Measurements from ENCODE around the gene MXD1. TPM values are rescaled to one million over a fixed set of nuclear protein-coding genes. Genes with fewer than 3 reads are reported as not detected.

MXD1 gene
- total RNA-seq, 2 donors from 2014 or later: 3.6 to 4.6 TPM

- 93 to 96% methylated on average over 3 of the region's 3 CpGs for WGBS, 2 donors
- Histone ChIP-seq H3K4me3 (no peak overlapping the region), H3K4me1 (no peaks in the 10 kb centered on the region), H3K9me3 (no peaks in the 10 kb centered on the region), H3K27me3 (no peaks in the 10 kb centered on the region), H3K27ac (no peak overlapping the region), H3K36me3 (replicated peaks in 1 of 2; ENCODE audit: insufficient read depth in 1 of 2, low read depth in 2 of 2) (no peaks in the 10 kb centered on the region)
- TF ChIP-seq POLR2A (IDR thresholded peaks at IDR 0.05): no peak
- TF ChIP-seq CTCF (IDR thresholded peaks at IDR 0.05): no peak
- DNase-seq: no peak
- intact Hi-C loops (cut with DNase I): no loop called here
- no peak for ATAC-seq
These were observed 70.3 kb downstream of the MXD1 start for GRCh38 chr2:69985216-69985615.

- no peaks in the 10 kb centered on the region for H3K9me3 ChIP-seq
- no peaks in the 10 kb centered on the region for H3K4me1 ChIP-seq
- TF ChIP-seq CTCF (IDR thresholded peaks at IDR 0.05) (peak in 1 of 7 experiments; percentile 17), POLR2A (IDR thresholded peaks at IDR 0.05) (no peak)
- no peak overlapping the region for H3K4me3 ChIP-seq
- peak; percentile 27 for ATAC-seq
- intact Hi-C loops (cut with DNase I): no loop called here
- 79 to 89% methylated on average over 8 to 10 of the region's 10 CpGs for WGBS, 2 donors
- DNase-seq: peak in 1 of 4 donors; percentile 75
- H3K36me3 ChIP-seq (replicated peaks in 1 of 2; ENCODE audit: insufficient read depth in 1 of 2, low read depth in 2 of 2): no peaks in the 10 kb centered on the region
- peak overlapping the region in 1 of 4 donors; percentile 18 for H3K27ac ChIP-seq
- no peaks in the 10 kb centered on the region for H3K27me3 ChIP-seq
These were observed 70.8 kb downstream of the MXD1 start for GRCh38 chr2:69985688-69986087.

GRCh38 chr2:69986691-69987090 is 71.8 kb downstream of the MXD1 start:
- intact Hi-C loops (cut with DNase I): no loop called here
- Histone ChIP-seq H3K4me1 (no peaks in the 10 kb centered on the region), H3K4me3 (no peak overlapping the region), H3K36me3 (replicated peaks in 1 of 2; ENCODE audit: insufficient read depth in 1 of 2, low read depth in 2 of 2) (no peaks in the 10 kb centered on the region), H3K27ac (no peak overlapping the region), H3K9me3 (no peaks in the 10 kb centered on the region), H3K27me3 (no peaks in the 10 kb centered on the region)
- no peak for TF ChIP-seq POLR2A (IDR thresholded peaks at IDR 0.05)
- TF ChIP-seq CTCF (IDR thresholded peaks at IDR 0.05): no peak
- ATAC-seq (no peak), DNase-seq (no peak)
- 87 to 91% methylated on average over 4 of the region's 4 CpGs for WGBS, 2 donors

GRCh38 chr2:69988086-69988635 is 73.3 kb downstream of the MXD1 start:
- DNase-seq (no peak), ATAC-seq (no peak)
- Histone ChIP-seq H3K4me1 (no peaks in the 10 kb centered on the region), H3K27ac (no peak overlapping the region), H3K27me3 (no peaks in the 10 kb centered on the region), H3K36me3 (replicated peaks in 1 of 2; ENCODE audit: insufficient read depth in 1 of 2, low read depth in 2 of 2) (no peaks in the 10 kb centered on the region), H3K9me3 (no peaks in the 10 kb centered on the region), H3K4me3 (no peak overlapping the region)
- 90 to 94% methylated on average over 5 of the region's 5 CpGs for whole genome bisulfite sequencing, 2 donors
- intact Hi-C loops (cut with DNase I): no loop called here
- no peak for TF ChIP-seq CTCF (IDR thresholded peaks at IDR 0.05)
- TF ChIP-seq POLR2A (IDR thresholded peaks at IDR 0.05): no peak

GRCh38 chr2:69989009-69989408 is 74.1 kb downstream of the MXD1 start:
- no peaks in the 10 kb centered on the region for H3K4me1 ChIP-seq
- no peaks in the 10 kb centered on the region for H3K27me3 ChIP-seq
- H3K4me3 ChIP-seq: no peak overlapping the region
- H3K27ac ChIP-seq: no peak overlapping the region
- TF ChIP-seq POLR2A (IDR thresholded peaks at IDR 0.05) (no peak), CTCF (IDR thresholded peaks at IDR 0.05) (no peak)
- ATAC-seq: no peak
- no peaks in the 10 kb centered on the region for H3K36me3 ChIP-seq (replicated peaks in 1 of 2; ENCODE audit: insufficient read depth in 1 of 2, low read depth in 2 of 2)
- H3K9me3 ChIP-seq: no peaks in the 10 kb centered on the region
- intact Hi-C loops (cut with DNase I): no loop called here
- WGBS, 2 donors: 56 to 77% methylated on average over 3 of the region's 3 CpGs
- DNase-seq: no peak
